Measurements from ENCODE around the gene BAG5.
A peak's percentile ranks its signal among the peaks of the same experiment; 100 is the strongest.
"Not testable (repeated sequence)": the region's sequence is repeated elsewhere in the genome, so short reads cannot be mapped to it uniquely, and the experiment has no call there.

The BAG5 gene

GRCh38 chr14:103562429-103563225 is at the start of gene BAG5, which contains the start of gene COA8:
Gene BAG5 (minus strand): TSS chr14:103562657. CDS start chr14:103561164, 1,493 bp downstream.
Gene COA8 (plus strand): TSS chr14:103562960. CDS start chr14:103563002, 42 bp downstream.
- peaks cover 19% of the 10 kb centered on the region; the same call in 1 of the 2 replicates for H4K20me1 ChIP-seq (ENCODE audit: low read depth, low read length)
- peak within 1 kb of the TSS; percentile 98 for H3K9ac ChIP-seq (ENCODE audit: low read length)
- peak within 1 kb of the TSS; percentile 95 for H3K4me3 ChIP-seq (ENCODE audit: insufficient read depth, low read length, poor library complexity, severe bottlenecking)
- H3K4me2 ChIP-seq (ENCODE audit: low read depth, low read length, poor library complexity, severe bottlenecking): peak within 1 kb of the TSS; percentile 99
- H3K79me2 ChIP-seq (ENCODE audit: insufficient read depth, low read length): peaks cover 92% of the 10 kb centered on the region
- peaks cover 13% of the 10 kb centered on the region for H3K36me3 ChIP-seq (ENCODE audit: low read length)
- H3K27ac ChIP-seq (ENCODE audit: low read depth, low read length): peak within 1 kb of the TSS; percentile 85
- no peaks in the 10 kb centered on the region for H3K9me3 ChIP-seq (ENCODE audit: insufficient read depth, low read length)
- no peaks in the 10 kb centered on the region for H3K9me2 ChIP-seq (replicated peaks; ENCODE audit: insufficient read depth, low read length)
- TF ChIP-seq CTCF (IDR thresholded peaks at IDR 0.05; ENCODE audit: insufficient read depth, low read length, poor library complexity, severe bottlenecking) (no peak), EZH2phosphoT487 (conservative IDR thresholded peaks at IDR 0.05; ENCODE audit: low read length) (no peak)
- peak within 1 kb of the TSS; percentile 87 for H2AFZ ChIP-seq (ENCODE audit: low read depth, low read length, severe bottlenecking)
- no peaks in the 10 kb centered on the region for H3K27me3 ChIP-seq (ENCODE audit: low read length)
- H3F3A ChIP-seq (ENCODE audit: insufficient read depth): peaks cover 5% of the 10 kb centered on the region; the same call in 1 of the 2 replicates

DNA sequence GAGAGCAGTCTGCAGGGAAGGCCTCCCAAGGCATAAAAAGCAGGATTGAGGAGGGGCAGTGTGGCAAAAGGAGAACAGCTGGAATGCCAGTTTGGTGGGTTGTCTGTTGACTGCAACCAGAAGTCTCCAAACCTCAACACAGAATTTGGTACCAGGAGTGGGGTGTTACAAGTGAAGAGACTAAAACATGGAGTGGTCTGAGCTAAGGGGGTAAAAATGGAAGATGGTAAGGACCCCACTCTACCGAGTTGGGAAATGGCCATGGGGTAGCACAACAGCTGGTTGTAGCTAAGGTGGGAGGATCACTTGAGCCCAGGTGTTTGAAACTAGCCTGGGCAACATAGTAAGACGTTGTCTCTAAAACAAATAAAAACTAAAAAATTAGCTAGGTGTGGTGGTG is 48.8 kb upstream of the BAG5 start:
- H2AFZ ChIP-seq (ENCODE audit: low read depth, low read length, severe bottlenecking): no peak overlapping the region

GRCh38 chr14:103609081-103609480 is 46.6 kb upstream of the BAG5 start:
- H3K79me2 ChIP-seq (ENCODE audit: insufficient read depth, low read length); H4K20me1 ChIP-seq (ENCODE audit: low read depth, low read length); H3K27ac ChIP-seq (ENCODE audit: low read depth, low read length); H3K36me3 ChIP-seq (ENCODE audit: low read length); H3K27me3 ChIP-seq (ENCODE audit: low read length); H3F3A ChIP-seq (ENCODE audit: insufficient read depth); H3K4me2 ChIP-seq (ENCODE audit: low read depth, low read length, poor library complexity, severe bottlenecking); H3K9me3 ChIP-seq (ENCODE audit: insufficient read depth, low read length); H3K4me3 ChIP-seq (ENCODE audit: insufficient read depth, low read length, poor library complexity, severe bottlenecking); H2AFZ ChIP-seq (ENCODE audit: low read depth, low read length, severe bottlenecking); H3K9me2 ChIP-seq (replicated peaks; ENCODE audit: insufficient read depth, low read length); H3K9ac ChIP-seq (ENCODE audit: low read length): not testable (repeated sequence)

More for the DNA sequence above, 48.8 kb upstream of the BAG5 start:
- H3K9me3 ChIP-seq (ENCODE audit: insufficient read depth, low read length): 0 out of 2 replicates have a peak, but pooled peaks cover 3% of the 10 kb centered on the region
- no peaks in the 10 kb centered on the region for H3K36me3 ChIP-seq (ENCODE audit: low read length)
- H4K20me1 ChIP-seq (ENCODE audit: low read depth, low read length): no peaks in the 10 kb centered on the region
- H3K4me3 ChIP-seq (ENCODE audit: insufficient read depth, low read length, poor library complexity, severe bottlenecking): no peak overlapping the region
- H3K4me2 ChIP-seq (ENCODE audit: low read depth, low read length, poor library complexity, severe bottlenecking): no peak overlapping the region
- H3K27me3 ChIP-seq (ENCODE audit: low read length): no peaks in the 10 kb centered on the region
- H3F3A ChIP-seq (ENCODE audit: insufficient read depth): no peaks in the 10 kb centered on the region
- TF ChIP-seq CTCF (IDR thresholded peaks at IDR 0.05; ENCODE audit: insufficient read depth, low read length, poor library complexity, severe bottlenecking) (no peak), EZH2phosphoT487 (conservative IDR thresholded peaks at IDR 0.05; ENCODE audit: low read length) (no peak)
- no peak overlapping the region for H3K9ac ChIP-seq (ENCODE audit: low read length)
- no peaks in the 10 kb centered on the region for H3K79me2 ChIP-seq (ENCODE audit: insufficient read depth, low read length)
- no peak overlapping the region for H3K27ac ChIP-seq (ENCODE audit: low read depth, low read length)
- no peaks in the 10 kb centered on the region for H3K9me2 ChIP-seq (replicated peaks; ENCODE audit: insufficient read depth, low read length)

GRCh38 chr14:103607822-103608221 is 45.4 kb upstream of the BAG5 start:
- no peak for TF ChIP-seq EZH2phosphoT487 (conservative IDR thresholded peaks at IDR 0.05; ENCODE audit: low read length)
- TF ChIP-seq CTCF (IDR thresholded peaks at IDR 0.05; ENCODE audit: insufficient read depth, low read length, poor library complexity, severe bottlenecking): no peak
- no peak overlapping the region for H3K4me3 ChIP-seq (ENCODE audit: insufficient read depth, low read length, poor library complexity, severe bottlenecking)
- no peak overlapping the region for H3K9ac ChIP-seq (ENCODE audit: low read length)
- H3K27ac ChIP-seq (ENCODE audit: low read depth, low read length): no peak overlapping the region
- H3F3A ChIP-seq (ENCODE audit: insufficient read depth): no peaks in the 10 kb centered on the region
- H2AFZ ChIP-seq (ENCODE audit: low read depth, low read length, severe bottlenecking): no peak overlapping the region
- H3K36me3 ChIP-seq (ENCODE audit: low read length): no peaks in the 10 kb centered on the region
- no peaks in the 10 kb centered on the region for H3K9me2 ChIP-seq (replicated peaks; ENCODE audit: insufficient read depth, low read length)
- H4K20me1 ChIP-seq (ENCODE audit: low read depth, low read length): no peaks in the 10 kb centered on the region
- H3K79me2 ChIP-seq (ENCODE audit: insufficient read depth, low read length): no peaks in the 10 kb centered on the region
- H3K27me3 ChIP-seq (ENCODE audit: low read length): no peaks in the 10 kb centered on the region
- H3K9me3 ChIP-seq (ENCODE audit: insufficient read depth, low read length): 0 out of 2 replicates have a peak, but pooled peaks cover 3% of the 10 kb centered on the region
- no peak overlapping the region for H3K4me2 ChIP-seq (ENCODE audit: low read depth, low read length, poor library complexity, severe bottlenecking)

Data from SU-DHL-6 (cell line).